Fibroblast of mammary gland (primary cell): Measurements from ENCODE around the gene TRIM63.

Source experiments
- DNase-seq: peaks from one replicate; pipeline ENCODE4 v3.0.0-alpha.2; 2010; ENCODE audit warnings: low read depth
- H3K4me3 ChIP-seq: 2 replicates; pipeline ENCODE4 v1.5.1; 2011; ENCODE audit warnings: low read depth, mild to moderate bottlenecking, low read length, moderate library complexity; ENCODE audit not compliant: control insufficient read depth
- CTCF ChIP-seq: conservative IDR thresholded peaks from 2 replicates; pipeline ENCODE4 v1.5.1; 2011; ENCODE audit warnings: low read depth, low read length, inconsistent platforms; ENCODE audit not compliant: control insufficient read depth, insufficient read depth

TRIM63 gene

GRCh38 chr1:26003262-26003661 lies 64.2 kb downstream of the TRIM63 start:
- no peak for TF ChIP-seq CTCF
- H3K4me3 ChIP-seq: no peak overlapping the region
- DNase-seq: no peak
